ENCODE results near the gene TTC9C.
A peak's percentile ranks its signal among the peaks of the same experiment; 100 is the strongest.
"Not testable (repeated sequence)": the region's sequence is repeated elsewhere in the genome, so short reads cannot be mapped to it uniquely, and the experiment has no call there.

Gene TTC9C

GRCh38 chr11:62728171-62728988 is at the start of gene TTC9C:
TTC9C (plus strand) TSS chr11:62728486; CDS start chr11:62728849, 363 bp downstream.
- DNase-seq (ENCODE audit: low spot score): peak; percentile 95

GRCh38 chr11:62678770-62679696 is 49.3 kb upstream of the TTC9C start, which contains the start of gene UBXN1:
UBXN1 (minus strand) TSS chr11:62679073; CDS start chr11:62678923, 150 bp downstream.
- peak; percentile 90 for DNase-seq (ENCODE audit: low spot score)

GRCh38 chr11:62680825-62681240 is 47.5 kb upstream of the TTC9C start:
- peak; percentile 75 for DNase-seq (ENCODE audit: low spot score)

GRCh38 chr11:62682518-62682917 is 45.8 kb upstream of the TTC9C start:
- no peak for DNase-seq (ENCODE audit: low spot score)

GRCh38 chr11:62687508-62688396 is 40.5 kb upstream of the TTC9C start:
- DNase-seq (ENCODE audit: low spot score): no peak

- DNase-seq (ENCODE audit: low spot score): no peak
Measured at GRCh38 chr11:62688491-62688890, 39.8 kb upstream of the TTC9C start.

GRCh38 chr11:62689421-62690183 is 38.7 kb upstream of the TTC9C start, which contains the start of gene LRRN4CL:
LRRN4CL (minus strand) TSS chr11:62689530; CDS start chr11:62688508, 1,022 bp downstream.
- DNase-seq (ENCODE audit: low spot score): no peak

- DNase-seq (ENCODE audit: low spot score): not testable (repeated sequence)
Measured at GRCh38 chr11:62693624-62694023, 34.7 kb upstream of the TTC9C start.

- peak; percentile 95 for DNase-seq (ENCODE audit: low spot score)
Measured at GRCh38 chr11:62694455-62695167, 33.7 kb upstream of the TTC9C start.

- DNase-seq (ENCODE audit: low spot score): no peak
Measured at GRCh38 chr11:62702246-62702645, 26.0 kb upstream of the TTC9C start.

- DNase-seq (ENCODE audit: low spot score): not testable (repeated sequence)
Measured at GRCh38 chr11:62703921-62704320, 24.4 kb upstream of the TTC9C start.

- no peak for DNase-seq (ENCODE audit: low spot score)
Measured at GRCh38 chr11:62705413-62705812, 22.9 kb upstream of the TTC9C start.

GRCh38 chr11:62705880-62706849 is 22.1 kb upstream of the TTC9C start:
- DNase-seq (ENCODE audit: low spot score): peak; percentile 92

GRCh38 chr11:62706850-62707247 is 21.4 kb upstream of the TTC9C start:
- no peak for DNase-seq (ENCODE audit: low spot score)

GRCh38 chr11:62707277-62707861 is 20.9 kb upstream of the TTC9C start, which contains the start of the genes BSCL2 and GNG3:
BSCL2 (minus strand) TSS chr11:62707424; CDS start chr11:62707195, 229 bp downstream.
GNG3 (plus strand) TSS chr11:62707676; CDS start chr11:62708296, 620 bp downstream.
- peak; percentile 99 for DNase-seq (ENCODE audit: low spot score)

- DNase-seq (ENCODE audit: low spot score): no peak
Measured at GRCh38 chr11:62708392-62708791, 19.9 kb upstream of the TTC9C start.

GRCh38 chr11:62708793-62709192 is 19.5 kb upstream of the TTC9C start:
- DNase-seq (ENCODE audit: low spot score): no peak

All from cerebellar cortex (tissue), 1 donor.